ENCODE measurements around the gene UTP4.
A peak's percentile ranks its signal among the peaks of the same experiment; 100 is the strongest.

GRCh38 chr16:69112285-69113129, 19.9 kb upstream of the UTP4 start:
- TF ChIP-seq POLR2A (IDR thresholded peaks at IDR 0.05) (no peak), CTCF (IDR thresholded peaks at IDR 0.05) (peak; percentile 21 to 31 (median 26))

All from breast epithelium (tissue), 3 donors.